HG03066 (cell line): ENCODE results near the gene ROBO3.

Source experiments
- ATAC-seq: cut with Tn5 transposase; IDR thresholded peaks from one replicate; pipeline ENCODE4 v1.9.1; 2021; ENCODE audit warnings: low read depth; ENCODE audit not compliant: unreplicated experiment

Gene ROBO3

DNA sequence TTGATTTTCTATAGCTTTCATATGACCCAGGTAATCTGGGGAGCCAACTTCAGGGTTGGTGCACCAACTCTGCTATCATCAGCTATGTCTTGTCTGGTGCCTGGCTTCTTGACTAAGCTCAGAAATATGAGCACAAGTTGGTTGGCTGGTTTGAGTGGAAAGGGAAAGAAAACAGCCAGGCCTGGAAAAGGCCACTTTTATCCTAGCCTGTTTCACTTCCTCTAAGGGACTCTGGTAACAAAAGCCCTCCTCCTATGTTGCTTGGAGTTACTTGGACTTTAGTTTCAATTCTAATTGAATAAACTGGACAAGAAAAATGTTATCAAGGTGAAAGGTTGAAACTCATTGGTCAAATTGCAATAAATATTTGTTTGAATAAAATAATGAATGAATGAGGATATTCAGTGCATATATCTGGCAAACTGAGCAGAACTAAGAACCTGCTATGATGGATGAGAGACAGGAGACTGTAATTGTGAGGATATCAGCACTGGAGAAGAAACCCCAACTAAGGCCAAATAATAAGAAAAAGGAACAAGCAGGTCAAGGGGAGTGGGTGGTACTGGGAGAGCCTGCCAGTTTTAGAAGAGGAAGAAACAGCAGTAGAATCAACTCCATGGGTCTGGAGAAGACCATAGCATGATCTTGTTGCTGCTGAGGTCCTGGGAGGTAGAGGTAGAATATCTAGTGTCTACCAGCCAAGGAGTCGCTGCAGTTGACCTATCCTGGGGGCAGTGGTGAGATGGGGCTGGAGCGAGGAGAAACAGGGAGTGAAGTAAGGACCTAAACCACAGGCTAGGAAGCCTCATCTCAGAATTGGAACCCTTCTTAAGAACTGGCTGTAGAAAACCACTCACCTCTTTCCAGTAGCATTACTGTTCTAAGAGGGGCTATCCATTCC lies 24.2 kb downstream of the ROBO3 start:
- ATAC-seq: no peak

DNA sequence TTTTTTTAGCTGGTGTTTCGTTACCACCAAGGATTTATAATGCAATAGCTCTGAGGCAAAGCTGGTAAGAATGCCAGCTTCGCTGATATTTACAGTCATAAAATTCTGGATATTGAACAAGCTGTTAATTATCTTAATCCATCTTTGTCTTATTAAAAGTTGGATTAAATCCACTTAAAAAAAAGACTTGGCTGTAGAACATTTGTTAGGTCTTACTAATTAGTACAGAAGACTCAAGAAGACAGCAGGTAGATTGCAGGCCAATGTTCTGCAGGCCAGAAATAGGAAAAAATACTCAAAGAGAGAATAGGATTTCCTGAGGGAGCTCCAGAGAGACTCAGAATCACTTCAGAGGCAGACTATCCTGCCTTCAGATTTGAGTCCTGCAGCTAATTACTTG lies 24.9 kb downstream of the ROBO3 start:
- no peak for ATAC-seq

DNA sequence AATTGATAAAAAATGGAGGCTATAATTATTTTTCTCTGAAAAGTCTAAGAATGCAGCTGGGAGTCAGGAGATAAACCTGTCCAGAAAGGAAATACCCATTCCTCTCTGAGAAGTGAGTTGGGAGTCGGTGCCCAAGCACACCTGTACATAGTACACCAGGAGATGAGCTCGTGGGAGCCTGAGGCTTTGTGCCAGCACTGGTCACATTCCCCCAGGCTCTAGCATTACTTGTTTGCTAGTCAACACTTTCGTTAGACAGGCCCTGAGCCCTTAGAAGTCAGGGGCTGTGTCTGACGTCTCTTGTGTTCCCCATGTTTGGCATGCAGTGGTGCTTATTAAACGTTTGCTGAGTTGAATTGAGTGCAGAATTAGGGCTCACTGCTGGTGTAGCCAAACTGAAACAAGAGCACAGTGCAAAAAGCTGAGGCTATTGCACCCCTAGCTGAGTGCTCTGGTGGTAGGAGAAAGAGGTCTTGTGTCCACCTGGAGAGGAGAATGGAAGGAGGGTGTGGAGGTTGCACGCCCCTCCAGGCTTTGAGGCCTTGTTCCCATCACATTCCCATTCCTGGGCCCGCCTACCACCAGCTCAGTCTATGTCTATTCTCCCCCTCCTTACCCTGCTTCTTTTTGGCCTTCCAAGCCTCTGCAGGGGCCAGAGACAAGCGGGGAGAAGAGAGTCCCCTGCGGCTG lies 25.6 kb downstream of the ROBO3 start:
- ATAC-seq: no peak

DNA sequence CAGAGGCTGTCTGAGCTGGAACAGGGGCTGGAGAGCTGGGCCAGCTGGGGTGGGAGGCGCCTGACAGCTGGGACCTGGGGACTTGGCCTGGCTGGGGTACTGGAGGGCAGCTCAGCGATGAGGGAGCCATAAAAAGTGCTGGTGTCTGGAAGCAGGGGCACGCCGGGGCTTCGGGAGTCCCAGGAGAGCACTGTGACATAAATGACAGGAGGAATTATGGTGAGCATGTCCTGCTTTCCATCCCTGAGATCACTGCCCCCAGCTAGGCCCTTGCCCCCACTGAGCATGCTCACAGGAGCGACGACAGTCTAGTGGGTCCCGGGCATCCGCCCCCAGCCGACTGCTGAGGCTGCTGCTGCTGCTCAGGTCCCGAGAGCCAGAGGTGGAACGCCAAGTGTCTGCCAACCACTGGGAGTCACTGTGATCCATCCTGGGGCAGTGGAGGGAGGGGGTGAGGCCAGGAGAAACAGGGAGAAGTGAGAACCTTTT lies 26.2 kb downstream of the ROBO3 start:
- no peak for ATAC-seq

DNA sequence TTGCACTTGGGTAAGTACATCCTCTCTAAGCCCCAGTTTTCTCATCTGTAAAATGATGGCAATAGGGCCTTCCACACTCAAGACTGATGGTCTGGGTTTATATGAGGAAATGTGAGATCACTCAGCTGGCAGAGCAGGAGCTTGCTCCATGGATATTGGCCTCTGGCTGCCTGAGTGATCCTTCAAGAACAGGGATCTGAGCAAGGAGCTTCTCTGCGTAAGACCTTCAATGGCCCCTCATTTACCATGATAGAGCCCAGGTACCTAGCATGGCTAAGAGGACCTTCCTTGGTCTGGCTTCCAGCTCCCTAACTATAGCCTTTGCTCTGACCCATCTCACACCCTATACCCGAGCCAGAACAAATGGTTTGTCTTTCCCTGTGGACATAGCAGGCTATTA lies 26.9 kb downstream of the ROBO3 start:
- no peak for ATAC-seq

DNA sequence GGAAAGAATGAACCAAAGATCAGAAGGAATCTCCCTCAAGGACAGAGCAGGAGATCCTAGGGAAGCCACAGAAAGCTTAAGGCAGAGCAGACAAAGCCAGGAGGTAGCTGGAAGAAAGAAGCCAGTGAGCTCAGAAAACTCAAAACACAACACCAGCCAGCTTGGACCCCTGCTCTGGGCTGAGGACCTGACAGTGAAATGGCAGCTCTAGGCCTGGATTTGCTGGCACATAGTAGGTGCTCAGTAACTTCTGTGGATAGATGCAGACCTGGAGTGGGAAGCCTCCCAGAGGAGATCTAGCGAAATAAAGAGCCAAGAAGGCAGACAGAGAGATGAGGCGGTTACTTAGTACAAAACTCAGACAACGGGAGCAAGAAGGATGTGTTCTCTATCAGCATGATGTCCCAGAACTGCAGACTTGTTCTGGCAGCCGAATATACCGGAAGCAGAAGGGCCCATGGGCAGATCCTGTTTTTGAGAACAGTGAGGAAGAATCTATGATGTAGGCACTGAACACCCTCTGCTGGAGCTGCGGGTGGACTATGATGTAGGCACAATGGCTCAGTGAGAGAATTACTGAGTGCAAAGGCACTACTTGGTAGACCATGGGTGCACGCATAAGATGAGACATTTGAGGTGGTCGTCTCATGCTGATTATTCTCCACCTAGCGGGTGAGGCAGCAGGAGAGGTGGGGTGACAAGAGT lies 27.7 kb downstream of the ROBO3 start:
- no peak for ATAC-seq

DNA sequence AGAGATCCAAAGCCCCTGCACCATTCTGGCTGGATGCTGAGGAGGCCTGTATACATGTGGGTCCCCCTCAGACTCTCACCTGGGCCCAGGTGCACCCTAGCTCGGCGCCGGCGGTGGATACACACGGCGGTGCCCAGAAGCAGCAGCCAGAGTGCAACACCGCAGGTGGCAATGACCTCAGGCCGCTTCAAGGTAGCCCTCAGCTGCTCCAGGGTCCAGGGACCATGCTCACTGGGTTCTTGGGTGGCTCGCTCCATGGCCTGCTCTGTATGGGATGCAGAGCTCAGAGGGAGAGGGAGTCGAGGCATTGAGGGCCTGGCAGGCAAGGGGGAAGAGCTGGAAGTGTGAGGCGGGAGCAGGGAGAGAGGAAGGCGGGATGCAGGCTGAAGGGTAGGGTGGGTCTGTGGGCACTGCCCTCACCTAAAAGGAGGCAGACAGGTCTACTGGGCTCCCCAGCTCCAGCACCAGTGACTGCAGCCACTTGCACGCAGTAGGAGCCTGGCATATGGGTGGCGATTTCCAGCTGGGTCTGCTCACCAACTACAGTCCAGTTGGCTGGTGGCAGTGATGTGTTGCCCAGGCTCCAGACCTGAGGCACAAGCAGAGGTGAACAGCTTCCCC lies 28.7 kb downstream of the ROBO3 start:
- no peak for ATAC-seq

DNA sequence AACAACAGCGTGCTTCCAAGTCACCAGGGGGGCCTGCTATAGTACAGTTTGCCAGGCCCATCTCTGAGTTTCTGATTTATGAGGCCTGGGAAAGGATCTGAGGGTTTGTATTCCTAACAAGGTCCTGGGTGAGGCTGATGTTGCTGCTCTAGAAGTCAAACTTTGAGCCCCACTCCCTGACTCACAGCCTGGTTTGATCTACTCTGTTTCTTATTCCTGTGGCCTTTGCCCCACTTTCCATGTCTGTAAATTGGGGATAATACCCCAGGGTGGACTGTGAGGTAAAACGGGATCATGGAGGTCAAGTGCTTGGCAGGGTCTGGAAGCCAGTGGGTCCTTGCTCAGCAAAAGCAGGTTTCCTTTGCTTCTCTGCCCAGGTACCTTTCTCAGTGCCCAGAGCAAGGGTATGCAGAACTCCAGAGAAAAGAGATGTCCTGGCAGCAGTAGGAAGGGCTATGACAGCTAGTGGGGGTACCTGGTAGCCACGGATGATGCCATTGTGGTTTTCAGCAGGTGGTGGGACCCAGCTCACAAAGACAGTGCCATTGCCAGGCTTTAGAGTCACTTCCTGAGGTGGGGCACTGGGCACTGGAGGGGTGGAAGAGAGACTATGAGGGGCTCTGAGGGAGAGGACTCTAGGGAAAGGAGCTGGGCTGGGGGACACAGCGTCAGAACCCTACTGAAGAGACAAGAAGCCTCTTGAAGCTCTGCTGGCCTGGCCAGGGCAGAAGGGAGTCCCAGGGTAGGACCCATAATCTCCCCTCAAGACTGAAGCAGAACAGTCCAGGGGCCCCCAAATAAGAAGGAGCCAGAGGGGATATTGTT lies 29.6 kb downstream of the ROBO3 start:
- ATAC-seq: no peak

DNA sequence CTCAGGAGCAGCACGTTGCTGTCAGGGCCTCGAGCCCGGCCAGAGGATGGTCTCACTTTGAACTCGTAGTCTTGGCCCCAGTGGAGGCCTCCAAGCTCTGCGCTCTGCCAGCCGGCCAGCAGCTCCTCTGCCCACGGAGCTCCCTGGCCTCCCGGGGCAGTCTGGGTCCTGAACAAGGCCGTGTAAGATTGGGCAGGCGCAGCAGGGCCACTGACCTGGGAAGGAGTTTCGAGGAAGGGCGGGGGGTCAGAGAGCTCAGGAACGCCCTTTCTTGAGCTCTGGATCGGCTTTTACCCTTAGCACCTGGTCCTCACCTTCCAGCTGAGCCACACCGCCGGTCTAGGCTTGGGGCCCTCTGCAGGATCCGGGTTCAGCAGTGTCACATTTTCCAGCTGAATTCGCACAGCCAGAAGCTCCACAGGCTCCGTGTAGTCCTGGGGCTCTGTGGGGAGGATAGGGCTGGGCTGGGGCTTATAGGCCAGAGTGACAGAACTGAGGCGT lies 30.3 kb downstream of the ROBO3 start:
- ATAC-seq: no peak

DNA sequence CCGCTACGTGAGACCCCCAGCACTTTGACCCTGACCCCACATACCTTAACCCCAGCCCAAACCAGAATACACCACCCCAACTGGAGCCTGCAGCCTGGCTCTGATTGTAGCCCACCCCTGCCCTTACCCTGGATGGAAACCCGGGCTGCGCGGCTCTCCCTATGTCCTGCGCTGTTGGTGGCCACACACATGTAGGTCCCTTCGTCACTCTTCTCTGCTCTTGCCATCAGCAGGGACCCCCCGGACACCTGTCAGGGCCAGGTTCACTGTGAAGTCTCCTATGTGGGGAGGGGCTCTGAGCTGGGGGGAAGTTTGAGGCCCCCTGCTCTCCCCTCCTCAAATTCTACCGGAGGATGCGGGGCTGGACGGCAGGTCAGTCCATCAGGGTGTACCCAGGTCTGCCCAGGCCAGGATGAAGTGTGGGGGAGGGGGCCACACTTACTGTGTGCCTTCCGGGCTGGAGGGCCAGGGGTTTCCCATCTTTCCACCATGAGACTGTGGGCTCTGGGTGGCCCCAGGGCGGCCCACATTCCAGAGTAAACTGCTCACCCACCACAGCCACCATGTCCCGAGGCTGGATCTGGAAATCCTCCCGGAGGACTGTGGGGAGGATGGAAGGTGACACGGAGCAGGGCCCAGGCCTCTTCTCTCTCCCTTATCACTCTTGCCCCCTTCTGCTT lies 31.0 kb downstream of the ROBO3 start:
- ATAC-seq: no peak

DNA sequence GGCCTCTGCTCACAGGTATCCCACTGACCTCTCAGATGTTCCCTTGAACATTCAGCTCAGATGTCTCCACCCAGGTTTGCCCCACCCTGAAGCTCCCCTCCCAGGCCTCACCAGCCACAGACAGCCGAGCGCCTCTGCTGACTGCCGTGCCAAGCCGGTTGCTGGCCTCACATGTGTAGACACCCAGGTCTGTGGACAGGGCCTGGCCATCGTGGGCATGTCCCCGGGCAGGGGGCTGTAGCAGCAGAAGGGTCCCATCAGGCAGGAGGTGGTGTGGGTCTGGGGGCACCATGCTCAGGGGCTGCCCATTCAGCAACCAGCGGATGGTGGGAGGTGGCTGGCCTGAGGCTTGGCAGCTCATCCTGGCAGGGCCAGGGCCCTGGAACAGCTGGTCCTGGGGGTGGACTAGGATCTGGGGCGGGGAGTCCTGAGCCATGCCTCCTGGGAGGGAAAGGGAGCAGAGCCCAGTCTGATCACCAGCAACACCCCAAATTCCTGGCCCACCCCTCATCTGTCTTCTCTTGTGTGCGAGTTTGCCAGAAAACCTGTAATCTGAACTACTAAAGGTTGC lies 31.7 kb downstream of the ROBO3 start:
- no peak for ATAC-seq

DNA sequence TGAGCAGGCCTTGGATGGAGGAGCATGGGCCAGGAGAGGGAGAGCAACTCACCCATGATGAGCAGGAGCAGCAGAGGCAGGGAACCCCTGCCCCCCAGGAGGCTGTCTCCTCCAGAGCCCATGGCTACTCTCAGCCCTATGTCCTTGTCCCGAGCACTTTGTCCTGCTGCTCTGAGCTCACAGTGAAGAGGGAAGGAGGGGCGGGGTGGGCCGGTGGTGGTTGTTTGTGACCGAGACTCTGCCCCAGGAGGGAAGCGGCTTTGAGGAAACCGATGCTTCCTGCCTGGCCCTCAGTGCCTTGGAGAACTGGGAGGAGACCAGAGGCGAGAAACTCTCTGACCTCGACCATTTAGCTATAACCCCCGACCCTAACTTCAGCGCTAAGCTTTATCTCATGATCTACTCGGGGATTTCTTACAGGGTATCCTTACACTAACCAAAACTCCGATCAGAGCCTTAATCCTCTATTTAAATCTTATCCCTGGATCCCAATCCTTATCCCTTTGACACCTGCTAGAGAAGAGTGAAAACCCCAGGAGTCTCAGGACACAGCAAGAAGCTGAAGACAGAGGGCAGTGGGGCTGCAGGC lies 32.5 kb downstream of the ROBO3 start, which contains the start of gene ROBO4:
ROBO4 (minus strand) TSS at position 192 of the 589 bp plus-strand sequence; CDS start at position 122, 70 bp downstream.
- ATAC-seq: no peak

DNA sequence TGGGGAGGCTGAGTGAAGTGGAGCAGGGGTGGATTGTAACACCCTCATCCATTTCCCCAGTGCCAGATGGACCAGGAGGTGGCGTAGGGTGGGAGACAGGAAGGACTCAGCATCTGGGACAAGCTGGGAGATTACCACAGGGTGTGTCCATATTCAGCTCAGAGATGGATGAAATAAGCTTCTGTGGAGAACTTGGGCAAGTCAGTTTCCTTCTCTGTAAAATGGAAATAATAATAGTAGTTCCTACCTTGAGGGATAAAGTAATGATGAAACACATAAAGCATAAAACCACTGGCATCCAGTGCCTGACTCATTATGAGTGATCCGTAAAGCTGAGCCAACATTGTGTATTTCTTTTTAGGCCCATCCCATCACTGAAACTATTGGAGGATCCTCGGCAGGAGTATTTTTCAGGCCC lies 33.0 kb downstream of the ROBO3 start:
- ATAC-seq: no peak

DNA sequence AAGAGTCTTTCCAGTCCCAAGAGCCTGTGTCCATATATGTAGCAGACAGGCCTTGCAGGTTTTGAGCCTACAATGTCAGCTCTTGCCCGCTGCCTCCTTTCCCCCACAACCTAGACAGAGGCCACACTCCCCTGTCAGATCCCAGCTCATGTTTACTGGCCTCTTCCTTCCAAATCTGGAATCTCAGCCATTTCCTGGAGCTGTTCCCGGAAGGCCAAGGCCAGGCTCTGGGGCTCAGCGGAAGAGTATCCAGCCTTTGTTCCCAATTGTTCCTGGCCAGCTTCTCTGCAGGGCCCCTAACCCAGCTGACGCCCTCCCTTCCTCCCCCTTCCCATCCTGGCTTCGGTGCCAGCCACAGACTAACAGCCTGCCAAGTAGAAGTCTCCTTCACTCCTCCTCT lies 33.5 kb downstream of the ROBO3 start:
- no peak for ATAC-seq

DNA sequence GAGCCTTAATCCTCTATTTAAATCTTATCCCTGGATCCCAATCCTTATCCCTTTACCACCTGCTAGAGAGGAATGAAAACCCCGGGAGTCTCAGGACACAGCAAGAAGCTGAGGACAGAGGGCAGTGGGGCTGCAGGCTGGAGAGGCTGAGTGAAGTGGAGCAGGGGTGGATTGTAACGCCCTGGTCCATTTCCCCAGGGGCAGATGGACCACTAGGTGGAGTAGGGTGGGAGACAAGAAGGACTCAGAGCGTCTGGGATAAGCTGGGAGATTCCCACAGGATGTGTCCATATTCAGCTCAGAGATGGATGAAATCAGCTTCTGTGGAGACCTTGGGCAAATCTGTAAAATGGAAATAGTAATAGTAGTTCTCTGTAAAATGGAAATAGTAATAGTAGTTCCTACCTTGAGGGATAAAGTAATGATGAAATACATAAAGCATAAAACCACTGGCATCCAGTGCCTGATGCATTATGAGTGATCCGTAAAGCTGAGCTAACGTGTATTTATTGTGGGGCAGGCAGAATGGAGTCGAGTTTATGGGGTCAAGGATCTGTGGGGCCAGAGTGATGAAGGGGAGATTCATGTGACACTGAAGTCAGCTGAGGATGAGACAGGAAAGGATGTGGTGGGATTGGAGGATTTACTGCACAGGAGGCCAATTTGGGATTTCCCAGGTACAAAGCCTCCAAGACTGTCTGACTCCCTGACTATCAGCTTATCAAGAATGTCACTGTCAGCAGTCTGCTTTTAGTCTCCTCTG lies 34.3 kb downstream of the ROBO3 start:
- ATAC-seq: no peak

DNA sequence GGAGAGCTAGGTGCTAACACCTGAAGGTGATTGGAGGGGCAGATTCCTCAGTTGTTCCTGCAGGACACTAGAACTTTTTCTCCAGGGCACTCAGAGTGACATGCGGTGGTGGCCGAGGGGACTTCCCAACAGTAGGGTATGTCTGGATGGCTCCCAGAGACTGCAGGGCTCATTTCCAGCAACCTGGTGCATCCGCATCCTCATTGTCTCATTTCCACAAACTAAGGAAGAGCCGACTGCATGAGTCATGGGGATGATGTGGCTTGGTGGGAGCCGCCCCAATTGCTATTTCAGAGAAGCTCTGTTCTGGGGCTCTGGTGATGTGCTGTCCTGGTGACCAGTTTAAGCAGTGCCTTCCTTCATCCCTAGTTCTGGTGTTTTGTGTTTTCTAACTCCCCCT lies 35.2 kb downstream of the ROBO3 start:
- no peak for ATAC-seq

DNA sequence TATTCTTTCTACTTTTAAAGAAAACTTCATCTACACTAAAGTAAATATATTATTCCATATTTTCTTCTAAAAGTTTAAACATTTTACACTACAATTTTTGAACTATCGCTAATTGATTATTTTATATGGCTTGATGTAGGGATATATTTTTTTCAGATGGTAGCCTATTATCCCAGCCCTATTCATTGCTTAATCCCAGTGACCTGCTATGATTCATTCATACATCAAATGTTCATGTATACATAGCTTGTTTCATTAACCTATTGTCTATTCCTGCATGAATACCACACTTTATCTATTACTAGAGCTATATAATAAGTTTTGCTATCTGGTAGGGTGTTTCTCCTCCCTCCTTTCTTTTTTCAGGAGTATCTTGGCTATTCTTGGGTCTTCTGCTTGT lies 37.4 kb downstream of the ROBO3 start:
- no peak for ATAC-seq
